HG02943 (cell line): ENCODE results near the gene ECM1.

Source experiments
- ATAC-seq: cut with Tn5 transposase; IDR thresholded peaks from one replicate; pipeline ENCODE4 v1.9.1; 2021; ENCODE audit warnings: mild to moderate bottlenecking, low read depth, moderate library complexity; ENCODE audit not compliant: unreplicated experiment

Gene ECM1

DNA sequence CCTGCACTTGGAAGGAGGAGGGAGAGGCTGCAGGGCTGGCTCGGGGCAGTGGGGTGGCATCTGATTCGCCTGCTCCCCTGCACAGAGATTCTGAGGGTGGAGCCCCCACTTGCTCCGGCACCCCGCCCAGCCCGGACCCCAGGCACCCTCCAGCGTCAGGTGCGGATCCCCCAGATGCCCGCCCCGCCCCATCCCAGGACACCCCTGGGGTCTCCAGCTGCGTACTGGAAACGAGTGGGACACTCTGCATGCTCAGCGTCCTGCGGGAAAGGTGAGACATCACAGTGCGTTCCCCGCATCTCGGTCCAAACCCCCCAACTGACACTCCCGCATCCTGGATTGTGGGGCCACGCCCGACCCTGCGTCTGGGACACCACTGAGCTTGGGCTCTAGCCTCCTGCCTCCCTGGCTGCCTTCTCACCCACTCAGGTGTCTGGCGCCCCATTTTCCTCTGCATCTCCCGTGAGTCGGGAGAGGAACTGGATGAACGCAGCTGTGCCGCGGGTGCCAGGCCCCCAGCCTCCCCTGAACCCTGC is 49.2 kb downstream of the ECM1 start:
- ATAC-seq: no peak

DNA sequence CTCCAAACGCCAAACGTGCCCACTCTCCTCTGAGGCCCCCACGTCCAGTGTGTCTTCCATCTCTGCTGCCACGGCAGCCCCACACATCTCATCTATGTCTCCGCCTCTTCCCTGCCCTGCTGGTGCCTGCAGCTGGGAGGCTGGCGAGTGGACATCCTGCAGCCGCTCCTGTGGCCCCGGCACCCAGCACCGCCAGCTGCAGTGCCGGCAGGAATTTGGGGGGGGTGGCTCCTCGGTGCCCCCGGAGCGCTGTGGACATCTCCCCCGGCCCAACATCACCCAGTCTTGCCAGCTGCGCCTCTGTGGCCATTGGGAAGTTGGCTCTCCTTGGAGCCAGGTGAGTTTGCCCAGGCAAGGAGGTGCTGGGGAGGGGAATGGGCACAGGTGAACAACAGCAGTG is 49.9 kb downstream of the ECM1 start:
- ATAC-seq: no peak

DNA sequence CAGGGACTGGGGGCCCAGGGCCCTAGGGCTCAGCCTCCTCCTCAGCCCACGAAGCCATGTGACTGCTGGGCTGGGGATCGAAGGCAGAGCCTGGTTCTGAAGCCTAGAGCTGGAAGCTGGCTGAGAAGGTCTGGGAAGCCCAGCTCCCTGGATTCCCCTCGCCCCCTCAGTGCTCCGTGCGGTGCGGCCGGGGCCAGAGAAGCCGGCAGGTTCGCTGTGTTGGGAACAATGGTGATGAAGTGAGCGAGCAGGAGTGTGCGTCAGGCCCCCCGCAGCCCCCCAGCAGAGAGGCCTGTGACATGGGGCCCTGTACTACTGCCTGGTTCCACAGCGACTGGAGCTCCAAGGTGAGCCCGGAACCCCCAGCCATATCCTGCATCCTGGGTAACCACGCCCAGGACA is 50.4 kb downstream of the ECM1 start:
- no peak for ATAC-seq

DNA sequence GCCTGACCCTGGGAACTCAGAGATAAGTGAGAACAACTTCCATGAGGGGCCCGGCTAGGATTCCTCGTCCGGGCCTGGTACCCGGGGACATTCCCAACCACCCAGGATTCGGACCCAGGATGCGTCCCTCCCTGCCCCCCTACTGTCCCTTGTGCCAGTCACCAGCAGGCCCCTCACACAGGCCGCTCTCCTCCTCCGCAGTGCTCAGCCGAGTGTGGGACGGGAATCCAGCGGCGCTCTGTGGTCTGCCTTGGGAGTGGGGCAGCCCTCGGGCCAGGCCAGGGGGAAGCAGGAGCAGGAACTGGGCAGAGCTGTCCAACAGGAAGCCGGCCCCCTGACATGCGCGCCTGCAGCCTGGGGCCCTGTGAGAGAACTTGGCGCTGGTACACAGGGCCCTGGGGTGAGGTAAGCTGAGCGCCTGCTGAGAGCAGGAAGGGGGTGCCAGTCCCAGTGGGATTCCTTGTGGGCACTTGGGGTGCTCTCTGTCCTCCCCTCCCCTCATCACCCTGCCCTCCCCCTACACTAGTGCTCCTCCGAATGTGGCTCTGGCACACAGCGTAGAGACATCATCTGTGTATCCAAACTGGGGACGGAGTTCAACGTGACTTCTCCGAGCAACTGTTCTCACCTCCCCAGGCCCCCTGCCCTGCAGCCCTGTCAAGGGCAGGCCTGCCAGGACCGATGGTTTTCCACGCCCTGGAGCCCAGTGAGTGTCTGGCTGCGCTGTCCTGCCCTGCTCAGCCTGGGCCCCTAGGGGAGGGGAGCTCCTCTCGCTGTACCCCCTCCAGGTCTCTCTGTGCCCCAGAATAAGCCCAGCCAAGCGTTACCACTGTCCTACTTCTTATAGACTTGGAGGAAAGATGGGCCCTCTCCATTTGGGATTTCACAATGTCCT is 51.1 kb downstream of the ECM1 start:
- ATAC-seq: no peak

DNA sequence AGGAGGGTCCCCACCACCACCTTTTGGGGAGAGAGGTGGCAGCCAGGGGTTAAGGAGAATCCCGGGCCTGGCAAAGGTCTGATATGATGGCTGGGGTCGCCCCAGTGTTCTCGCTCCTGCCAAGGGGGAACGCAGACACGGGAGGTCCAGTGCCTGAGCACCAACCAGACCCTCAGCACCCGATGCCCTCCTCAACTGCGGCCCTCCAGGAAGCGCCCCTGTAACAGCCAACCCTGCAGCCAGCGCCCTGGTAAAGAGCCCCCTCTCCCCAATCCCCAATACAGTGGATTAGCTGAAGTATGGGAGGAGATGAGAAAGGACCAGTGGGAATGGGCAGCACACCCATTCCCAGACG is 51.7 kb downstream of the ECM1 start:
- no peak for ATAC-seq

DNA sequence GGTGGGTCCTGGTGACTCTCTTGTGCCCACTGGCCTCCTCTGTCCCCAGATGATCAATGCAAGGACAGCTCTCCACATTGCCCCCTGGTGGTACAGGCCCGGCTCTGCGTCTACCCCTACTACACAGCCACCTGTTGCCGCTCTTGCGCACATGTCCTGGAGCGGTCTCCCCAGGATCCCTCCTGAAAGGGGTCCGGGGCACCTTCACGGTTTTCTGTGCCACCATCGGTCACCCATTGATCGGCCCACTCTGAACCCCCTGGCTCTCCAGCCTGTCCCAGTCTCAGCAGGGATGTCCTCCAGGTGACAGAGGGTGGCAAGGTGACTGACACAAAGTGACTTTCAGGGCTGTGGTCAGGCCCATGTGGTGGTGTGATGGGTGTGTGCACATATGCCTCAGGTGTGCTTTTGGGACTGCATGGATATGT is 52.1 kb downstream of the ECM1 start:
- ATAC-seq: no peak

DNA sequence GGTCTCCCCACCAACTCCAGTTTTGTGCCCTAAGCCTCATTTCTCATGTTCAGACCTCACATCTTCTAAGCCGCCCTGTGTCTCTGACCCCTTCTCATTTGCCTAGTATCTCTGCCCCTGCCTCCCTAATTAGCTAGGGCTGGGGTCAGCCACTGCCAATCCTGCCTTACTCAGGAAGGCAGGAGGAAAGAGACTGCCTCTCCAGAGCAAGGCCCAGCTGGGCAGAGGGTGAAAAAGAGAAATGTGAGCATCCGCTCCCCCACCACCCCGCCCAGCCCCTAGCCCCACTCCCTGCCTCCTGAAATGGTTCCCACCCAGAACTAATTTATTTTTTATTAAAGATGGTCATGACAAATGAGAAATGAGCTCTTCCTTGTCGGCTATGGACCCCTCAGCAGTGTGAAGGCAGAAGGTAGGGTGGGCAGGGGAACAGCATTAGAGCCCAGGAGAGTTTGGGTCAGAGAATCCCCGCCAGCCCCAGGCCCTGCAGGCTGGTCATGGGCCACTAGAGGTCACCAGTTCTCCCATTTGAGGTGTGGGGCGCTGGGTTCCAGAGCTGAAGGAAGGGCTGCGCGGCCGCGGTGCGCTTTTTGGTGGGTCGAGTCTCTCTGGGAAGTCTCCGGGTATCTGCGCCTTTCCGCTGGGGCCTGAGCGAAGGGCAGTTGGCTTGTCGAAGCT is 52.8 kb downstream of the ECM1 start:
- no peak for ATAC-seq

DNA sequence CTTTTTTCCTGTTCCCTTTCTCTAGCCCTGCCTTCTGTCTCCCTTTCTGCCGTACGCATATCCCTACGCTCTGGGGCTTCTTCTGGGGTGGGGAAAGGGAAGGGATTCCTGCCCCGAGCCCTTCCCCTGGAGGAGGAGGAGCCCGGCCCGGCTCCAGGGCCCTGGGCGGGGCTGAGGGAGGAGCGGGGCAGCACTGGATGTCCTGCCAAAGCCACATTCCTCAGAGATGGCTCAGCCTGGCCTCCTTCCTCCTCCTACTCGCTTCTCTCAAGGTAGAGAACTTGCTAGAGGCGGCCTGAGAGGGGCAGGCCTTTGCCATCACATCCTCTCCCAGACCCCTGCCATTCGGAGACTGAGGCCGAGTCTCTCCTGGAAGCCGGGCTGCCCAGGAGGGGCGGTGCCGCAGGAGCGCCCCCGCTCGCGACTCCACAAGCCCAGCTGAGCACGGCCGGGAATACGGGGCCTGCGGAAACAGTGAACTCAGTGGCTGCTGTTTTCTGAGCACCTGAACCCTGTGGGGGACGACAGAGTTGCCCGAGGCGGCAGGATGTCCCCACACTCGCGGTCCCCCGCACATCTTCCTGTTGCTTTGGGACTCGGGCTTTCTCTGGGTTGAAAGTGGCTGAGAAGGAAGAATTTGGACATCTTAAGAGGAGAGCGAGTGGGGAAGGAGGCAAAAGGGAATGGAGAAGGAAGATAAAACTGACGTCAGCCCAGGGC is 53.5 kb downstream of the ECM1 start:
- ATAC-seq: no peak

DNA sequence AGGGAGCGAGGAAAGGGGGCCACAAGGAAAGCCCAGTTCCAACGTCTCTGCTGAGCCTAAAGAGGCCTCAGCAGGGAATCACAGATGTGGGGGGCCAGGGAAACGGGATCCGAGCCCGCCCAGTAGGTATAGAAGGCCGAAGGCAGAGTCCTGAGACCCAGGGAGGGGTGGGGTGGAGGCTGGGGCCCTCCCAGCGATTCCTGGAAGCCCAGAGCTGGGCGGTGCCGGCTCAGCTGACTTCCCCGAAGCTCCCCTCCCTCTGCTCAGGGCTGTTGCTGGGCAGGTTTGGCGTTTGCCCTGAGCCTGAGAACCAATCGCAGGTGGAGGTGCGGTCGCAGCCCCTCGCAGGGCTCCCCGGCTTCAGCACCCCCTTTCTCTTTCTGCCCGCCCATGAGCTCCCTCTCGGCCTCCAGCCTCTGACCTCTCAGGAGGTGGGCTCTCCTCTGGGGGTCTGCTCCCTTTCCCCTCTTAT is 54.1 kb downstream of the ECM1 start:
- peak; percentile 37 for ATAC-seq

DNA sequence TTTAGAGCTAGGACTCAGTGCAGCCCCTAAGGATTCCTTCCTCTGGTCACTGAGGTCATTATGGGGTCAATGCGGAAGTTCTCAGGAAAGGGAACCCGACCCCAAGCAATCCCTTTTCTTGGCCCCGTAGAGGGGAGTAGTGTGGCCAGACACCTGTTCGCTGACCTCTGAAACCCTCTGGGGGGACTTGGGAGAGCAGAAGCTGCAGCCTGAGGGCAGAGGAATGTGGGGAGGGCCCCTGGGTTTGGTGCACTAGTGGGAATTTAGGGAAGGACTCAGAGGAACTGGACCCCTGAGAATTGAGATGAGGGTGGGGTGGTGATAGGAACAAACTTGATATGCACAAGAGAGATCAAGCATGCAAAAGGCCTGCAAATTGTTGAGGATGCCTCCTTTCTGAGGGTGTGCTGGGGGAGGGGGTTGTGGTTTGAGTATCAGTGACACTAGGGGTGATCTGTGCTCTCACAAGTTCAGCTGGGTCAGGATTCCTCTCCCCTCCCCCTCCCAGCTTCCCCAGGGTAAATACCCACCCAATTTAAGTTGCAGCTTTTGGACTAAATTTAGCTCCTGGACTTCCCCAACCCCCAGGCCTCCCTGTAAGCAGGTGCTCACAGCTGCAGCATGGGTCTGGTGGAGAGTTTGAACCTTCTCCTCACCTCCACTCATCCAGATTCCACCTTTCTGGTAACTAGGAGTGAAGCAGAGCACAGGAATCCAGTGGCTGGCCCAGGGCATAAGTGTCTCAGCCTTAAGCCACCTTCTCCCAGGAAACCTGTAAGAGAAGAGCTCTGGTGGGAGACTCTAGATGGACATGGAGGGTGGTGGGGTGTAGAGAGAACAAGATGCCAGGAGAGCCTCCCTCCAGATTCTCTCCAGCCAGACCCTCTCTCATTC is 54.8 kb downstream of the ECM1 start:
- ATAC-seq: peak; percentile 32
